MM.1S (cell line): ENCODE results near the gene SLC7A8.

ENCODE experiments used
- EZH2 ChIP-seq: fragments of 300-600 bp; sonication (generic); optimal IDR thresholded peaks from 2 replicates; pipeline ENCODE3; 2017; ENCODE audit warnings: low read depth, mild to moderate bottlenecking, antibody characterized with exemption, low read length, mixed read lengths
- EZH2phosphoT487 ChIP-seq: fragments of 300-600 bp; sonication (generic); IDR thresholded peaks from 2 replicates; pipeline ENCODE4 v1.6.1; 2018; ENCODE audit warnings: antibody characterized with exemption, low read length
- TF ChIP-seq, protein P1 (sequence below): fragments of 300-600 bp; sonication (generic); IDR thresholded peaks from 2 replicates; pipeline ENCODE4 v1.5.1; 2016; ENCODE audit warnings: antibody characterized with exemption, low read length, mixed read lengths

DNA sequence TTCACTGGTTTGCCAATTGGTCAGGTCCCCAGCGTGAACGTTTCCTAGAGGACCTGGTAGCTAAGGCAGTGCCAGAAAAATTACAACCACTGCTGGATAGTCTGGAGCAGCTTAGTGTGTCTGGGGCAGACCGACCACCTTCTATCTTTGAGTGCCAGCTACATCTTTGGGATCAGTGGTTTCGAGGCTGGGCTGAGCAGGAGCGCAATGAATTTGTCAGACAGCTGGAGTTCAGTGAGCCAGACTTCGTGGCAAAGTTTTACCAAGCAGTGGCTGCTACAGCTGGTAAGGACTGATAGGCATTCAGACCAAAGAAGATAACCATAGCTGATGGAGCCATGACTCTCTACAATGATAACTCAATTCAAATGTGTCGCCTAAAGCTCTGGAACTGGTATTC, 85.7 kb downstream of the SLC7A8 start:
- TF ChIP-seq, protein P1, sequence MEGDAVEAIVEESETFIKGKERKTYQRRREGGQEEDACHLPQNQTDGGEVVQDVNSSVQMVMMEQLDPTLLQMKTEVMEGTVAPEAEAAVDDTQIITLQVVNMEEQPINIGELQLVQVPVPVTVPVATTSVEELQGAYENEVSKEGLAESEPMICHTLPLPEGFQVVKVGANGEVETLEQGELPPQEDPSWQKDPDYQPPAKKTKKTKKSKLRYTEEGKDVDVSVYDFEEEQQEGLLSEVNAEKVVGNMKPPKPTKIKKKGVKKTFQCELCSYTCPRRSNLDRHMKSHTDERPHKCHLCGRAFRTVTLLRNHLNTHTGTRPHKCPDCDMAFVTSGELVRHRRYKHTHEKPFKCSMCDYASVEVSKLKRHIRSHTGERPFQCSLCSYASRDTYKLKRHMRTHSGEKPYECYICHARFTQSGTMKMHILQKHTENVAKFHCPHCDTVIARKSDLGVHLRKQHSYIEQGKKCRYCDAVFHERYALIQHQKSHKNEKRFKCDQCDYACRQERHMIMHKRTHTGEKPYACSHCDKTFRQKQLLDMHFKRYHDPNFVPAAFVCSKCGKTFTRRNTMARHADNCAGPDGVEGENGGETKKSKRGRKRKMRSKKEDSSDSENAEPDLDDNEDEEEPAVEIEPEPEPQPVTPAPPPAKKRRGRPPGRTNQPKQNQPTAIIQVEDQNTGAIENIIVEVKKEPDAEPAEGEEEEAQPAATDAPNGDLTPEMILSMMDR = no peak
- TF ChIP-seq EZH2 = no peak
- no peak for TF ChIP-seq EZH2phosphoT487
